Trophoblast cell (in vitro differentiated cells and primary cell): ENCODE measurements around the gene AOPEP.

Experiments
- DNase-seq, 2 donors: peaks; one replicate each; pipeline ENCODE4 v3.0.0-alpha.2; 2016
- H2AFZ ChIP-seq: 2 replicates; pipeline ENCODE4 v1.6.1; 2013; ENCODE audit warnings: low read length, moderate library complexity, mild to moderate bottlenecking; ENCODE audit not compliant: insufficient read depth, poor library complexity
- H2AK5ac ChIP-seq: 2 replicates; pipeline ENCODE4 v1.6.1; 2013; ENCODE audit warnings: mild to moderate bottlenecking, low read length
- H2BK120ac ChIP-seq: 2 replicates; pipeline ENCODE4 v1.6.1; 2013; ENCODE audit warnings: low read length, mild to moderate bottlenecking, moderate library complexity; ENCODE audit not compliant: insufficient read depth, poor library complexity
- H2BK12ac ChIP-seq: 2 replicates; pipeline ENCODE4 v1.6.1; 2013; ENCODE audit warnings: mild to moderate bottlenecking, low read length, moderate library complexity
- H2BK5ac ChIP-seq: 2 replicates; pipeline ENCODE4 v1.6.1; 2013; ENCODE audit warnings: low read length, low read depth, moderate library complexity, mild to moderate bottlenecking; ENCODE audit not compliant: poor library complexity
- H3K14ac ChIP-seq: 2 replicates; pipeline ENCODE4 v1.6.1; 2013; ENCODE audit warnings: mild to moderate bottlenecking, low read length
- H3K18ac ChIP-seq: 2 replicates; pipeline ENCODE4 v1.6.1; 2013; ENCODE audit warnings: mild to moderate bottlenecking, low read length
- H3K23ac ChIP-seq: 2 replicates; pipeline ENCODE4 v1.6.1; 2013; ENCODE audit warnings: low read length
- H3K27ac ChIP-seq: 2 replicates; pipeline ENCODE4 v1.5.1; 2013; ENCODE audit warnings: low read depth, mild to moderate bottlenecking, inconsistent platforms, low read length, moderate library complexity
- H3K27me3 ChIP-seq: 2 replicates; pipeline ENCODE4 v1.6.1; 2013; ENCODE audit warnings: inconsistent platforms, mild to moderate bottlenecking, low read length, moderate library complexity; ENCODE audit not compliant: insufficient read depth
- H3K36me3 ChIP-seq, 2 experiments: 1 replicate in 1 of 2; 2 replicates in 1 of 2; pipeline ENCODE4 v1.6.1; 2013; ENCODE audit warnings: low read length in 2 of 2, mild to moderate bottlenecking in 2 of 2, moderate library complexity in 1 of 2; ENCODE audit not compliant: insufficient read depth in 2 of 2, control insufficient read depth in 1 of 2
- H3K4ac ChIP-seq: 2 replicates; pipeline ENCODE4 v1.6.1; 2013; ENCODE audit warnings: low read depth, mild to moderate bottlenecking, low read length, moderate library complexity
- H3K4me1 ChIP-seq, 2 experiments: 1 replicate in 1 of 2; 2 replicates in 1 of 2; pipeline ENCODE4 v1.6.1; 2013; ENCODE audit warnings: low read length in 2 of 2, mild to moderate bottlenecking in 2 of 2, moderate library complexity in 1 of 2; ENCODE audit not compliant: insufficient read depth in 2 of 2, control insufficient read depth in 1 of 2
- H3K4me2 ChIP-seq: 2 replicates; pipeline ENCODE4 v1.6.1; 2013; ENCODE audit warnings: inconsistent platforms, mild to moderate bottlenecking, low read length, moderate library complexity
- H3K4me3 ChIP-seq: 2 replicates; pipeline ENCODE4 v1.5.1; 2013; ENCODE audit warnings: mild to moderate bottlenecking, low read depth, low read length, inconsistent platforms
- H3K79me1 ChIP-seq: one replicate; pipeline ENCODE4 v1.6.1; 2013; ENCODE audit warnings: low read length
- H3K79me2 ChIP-seq: 2 replicates; pipeline ENCODE4 v1.6.1; 2013; ENCODE audit warnings: low read length, mild to moderate bottlenecking; ENCODE audit not compliant: control insufficient read depth, insufficient read depth, poor library complexity
- H3K9ac ChIP-seq: 2 replicates; pipeline ENCODE4 v1.6.1; 2013; ENCODE audit warnings: mild to moderate bottlenecking, low read length
- H3K9me3 ChIP-seq: 2 replicates; pipeline ENCODE4 v1.6.1; 2013; ENCODE audit warnings: low read depth, mild to moderate bottlenecking, control low read depth, inconsistent platforms, low read length; ENCODE audit not compliant: insufficient read depth
- H4K12ac ChIP-seq: 2 replicates; pipeline ENCODE4 v1.6.1; 2013; ENCODE audit warnings: low read depth, mild to moderate bottlenecking, low read length, moderate library complexity
- H4K8ac ChIP-seq: 2 replicates; pipeline ENCODE4 v1.6.1; 2013; ENCODE audit warnings: low read depth, mild to moderate bottlenecking, low read length, moderate library complexity
- H4K91ac ChIP-seq: one replicate; pipeline ENCODE4 v1.6.1; 2013; ENCODE audit warnings: low read depth, mild to moderate bottlenecking, low read length, moderate library complexity
- WGBS: extraction: QIAGEN DNeasy Blood & Tissue Kit; methylation state at CpG from one replicate; pipeline ENCODE4 v1.1.7; 2013; ENCODE audit warnings: missing lambda C conversion rate; ENCODE audit not compliant: insufficient read length, insufficient coverage; ENCODE audit errors: extremely low coverage; 5-methylcytosine and 5-hydroxymethylcytosine counted together

AOPEP gene

DNA sequence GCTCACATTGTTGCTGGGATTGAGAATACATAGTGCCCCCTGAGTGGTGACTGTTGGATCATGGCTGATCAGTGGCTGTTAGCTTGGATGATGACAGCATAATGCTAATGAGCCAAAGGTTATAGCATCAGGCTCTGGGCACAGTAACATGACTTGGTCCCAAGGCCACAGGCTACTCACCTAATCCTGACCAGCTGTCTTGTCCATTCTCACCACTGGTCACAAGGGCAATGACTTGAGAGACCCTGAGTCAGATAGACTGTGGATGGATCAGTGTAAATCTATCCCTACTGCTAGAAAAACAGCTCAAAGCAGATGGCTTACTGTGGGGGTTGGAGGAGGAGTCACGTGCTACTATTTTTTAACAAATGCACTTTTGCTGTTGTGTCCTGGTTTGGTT lies 74.7 kb downstream of the AOPEP start:
- no CpG with 5 or more reads among the region's 1 CpG for WGBS
- Histone ChIP-seq H4K91ac (peak overlapping the region; percentile 39), H3K4me1 (peaks cover 3 to 18% of the 10 kb centered on the region in 2 experiments), H2BK120ac (peak overlapping the region; percentile 29), H2BK12ac (peak overlapping the region; percentile 67), H2AK5ac (peak overlapping the region; percentile 93), H3K4me3 (no peak overlapping the region), H3K27ac (peak overlapping the region; percentile 8), H3K9ac (no peak overlapping the region), H3K79me1 (peaks cover 9% of the 10 kb centered on the region), H2AFZ (no peak overlapping the region), H2BK5ac (peak overlapping the region; percentile 0), H3K36me3 (no peaks in the 10 kb centered on the region), H3K4ac (no peak overlapping the region), H3K4me2 (no peak overlapping the region), H3K27me3 (no peaks in the 10 kb centered on the region), H4K12ac (no peak overlapping the region), H3K23ac (no peak overlapping the region), H3K79me2 (no peaks in the 10 kb centered on the region), H3K9me3 (no peaks in the 10 kb centered on the region), H3K14ac (no peak overlapping the region), H4K8ac (no peak overlapping the region), H3K18ac (peak overlapping the region; percentile 10)
- DNase-seq: no peak

DNA sequence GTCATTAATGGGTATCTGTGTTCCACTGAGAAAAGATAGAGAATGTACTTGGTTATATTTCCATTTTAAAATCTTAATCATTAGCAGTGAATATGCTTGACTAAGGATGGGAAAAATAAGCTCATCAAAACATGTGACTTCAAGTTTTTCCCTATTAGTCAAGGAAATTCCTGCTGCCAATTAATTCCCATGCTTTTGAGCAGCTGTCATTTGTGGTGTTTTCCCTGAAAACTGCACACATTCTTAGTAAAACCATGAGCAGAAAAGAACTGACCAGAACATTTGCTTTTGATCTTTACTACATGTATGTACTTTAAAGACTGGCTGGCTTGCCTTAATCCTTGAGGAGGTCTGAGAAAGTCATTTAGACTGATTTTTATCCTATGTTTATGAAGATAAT lies 75.2 kb downstream of the AOPEP start:
- Histone ChIP-seq H2BK120ac (no peak overlapping the region), H3K27ac (no peak overlapping the region), H3K23ac (no peak overlapping the region), H3K14ac (no peak overlapping the region), H3K79me1 (peaks cover 9% of the 10 kb centered on the region), H3K27me3 (no peaks in the 10 kb centered on the region), H3K9ac (no peak overlapping the region), H3K4me2 (no peak overlapping the region), H3K4ac (no peak overlapping the region), H4K91ac (no peak overlapping the region), H4K12ac (no peak overlapping the region), H3K36me3 (no peaks in the 10 kb centered on the region), H3K18ac (no peak overlapping the region), H3K9me3 (no peaks in the 10 kb centered on the region), H2AFZ (no peak overlapping the region), H3K79me2 (no peaks in the 10 kb centered on the region), H2AK5ac (no peak overlapping the region), H2BK5ac (no peak overlapping the region), H3K4me1 (peaks cover 3 to 18% of the 10 kb centered on the region in 2 experiments), H3K4me3 (no peak overlapping the region), H2BK12ac (no peak overlapping the region), H4K8ac (no peak overlapping the region)
- peak; percentile 54 to 72 for DNase-seq

DNA sequence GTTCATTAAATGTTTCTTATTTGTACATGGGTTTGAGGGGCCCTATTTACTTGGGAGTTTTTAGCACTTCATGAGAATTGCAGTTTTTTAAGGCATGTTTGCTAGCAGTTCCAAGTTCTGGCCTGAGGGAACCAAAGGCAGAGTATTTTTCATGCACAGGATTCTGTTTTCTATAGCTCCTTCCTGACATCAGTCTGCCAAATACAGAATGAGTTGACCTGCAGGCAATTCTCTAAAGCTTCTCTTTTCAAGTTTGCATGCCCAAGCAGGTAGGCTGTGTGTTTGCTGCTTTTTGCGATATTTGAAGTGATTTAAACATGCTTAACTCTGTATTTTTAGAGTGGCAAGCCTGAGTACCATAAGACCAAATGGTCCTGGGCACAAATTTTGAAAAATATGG lies 75.8 kb downstream of the AOPEP start:
- Histone ChIP-seq H4K12ac (no peak overlapping the region), H2AFZ (no peak overlapping the region), H3K4me2 (no peak overlapping the region), H3K4me3 (no peak overlapping the region), H3K79me2 (no peaks in the 10 kb centered on the region), H3K27me3 (no peaks in the 10 kb centered on the region), H2BK120ac (no peak overlapping the region), H3K23ac (no peak overlapping the region), H4K8ac (no peak overlapping the region), H3K4me1 (peaks cover 6 to 21% of the 10 kb centered on the region in 2 experiments), H3K9ac (no peak overlapping the region), H3K27ac (peak overlapping the region; percentile 22), H2BK12ac (no peak overlapping the region), H3K79me1 (peaks cover 11% of the 10 kb centered on the region), H3K18ac (no peak overlapping the region), H3K14ac (no peak overlapping the region), H3K4ac (no peak overlapping the region), H4K91ac (no peak overlapping the region), H2AK5ac (no peak overlapping the region), H3K36me3 (no peaks in the 10 kb centered on the region), H2BK5ac (no peak overlapping the region), H3K9me3 (no peaks in the 10 kb centered on the region)
- WGBS: no CpG with 5 or more reads among the region's 1 CpG
- DNase-seq: no peak

DNA sequence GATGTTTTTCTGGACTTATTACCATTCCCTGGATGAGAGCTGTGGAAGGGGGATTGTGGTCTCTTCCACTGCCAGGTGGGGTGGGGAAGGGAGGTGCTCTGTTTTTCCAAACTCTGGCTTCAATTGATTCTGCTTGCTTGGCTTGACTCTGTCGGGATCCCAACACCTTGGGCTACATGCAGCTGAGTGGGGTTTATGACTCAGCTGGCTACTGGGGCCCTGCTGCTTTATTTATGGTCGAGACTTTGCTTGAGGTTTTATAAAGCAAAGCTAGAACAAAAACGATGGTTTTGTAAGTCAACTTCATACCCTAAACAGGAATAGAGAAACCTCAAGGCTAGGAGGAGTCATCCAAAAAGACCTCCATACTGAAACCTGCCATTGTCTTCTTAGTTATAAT lies 76.3 kb downstream of the AOPEP start:
- Histone ChIP-seq H4K12ac (no peak overlapping the region), H2BK5ac (peak overlapping the region; percentile 67), H3K9ac (no peak overlapping the region), H4K8ac (no peak overlapping the region), H3K4me1 (peaks cover 6 to 21% of the 10 kb centered on the region in 2 experiments), H3K23ac (no peak overlapping the region), H3K27ac (peak overlapping the region; percentile 22), H2AFZ (no peak overlapping the region), H3K4ac (no peak overlapping the region), H3K79me2 (no peaks in the 10 kb centered on the region), H3K36me3 (no peaks in the 10 kb centered on the region), H3K4me2 (no peak overlapping the region), H3K4me3 (no peak overlapping the region), H2AK5ac (no peak overlapping the region), H2BK120ac (no peak overlapping the region), H3K14ac (no peak overlapping the region), H2BK12ac (peak overlapping the region; percentile 69), H4K91ac (peak overlapping the region; percentile 74), H3K27me3 (no peaks in the 10 kb centered on the region), H3K18ac (peak overlapping the region; percentile 51), H3K79me1 (peaks cover 11% of the 10 kb centered on the region), H3K9me3 (no peaks in the 10 kb centered on the region)
- WGBS: no CpG with 5 or more reads among the region's 3 CpGs
- DNase-seq: no peak
